Measurements from ENCODE around the gene TRPM3. TPM values are rescaled to one million over a fixed set of nuclear protein-coding genes. Genes with fewer than 3 reads are reported as not detected.

TRPM3 gene
- total and polyA plus RNA-seq, 2 of the 13 experiments (the other 11 are each of a cell fraction or from before 2014, with no cell fraction given) = not detected

DNA sequence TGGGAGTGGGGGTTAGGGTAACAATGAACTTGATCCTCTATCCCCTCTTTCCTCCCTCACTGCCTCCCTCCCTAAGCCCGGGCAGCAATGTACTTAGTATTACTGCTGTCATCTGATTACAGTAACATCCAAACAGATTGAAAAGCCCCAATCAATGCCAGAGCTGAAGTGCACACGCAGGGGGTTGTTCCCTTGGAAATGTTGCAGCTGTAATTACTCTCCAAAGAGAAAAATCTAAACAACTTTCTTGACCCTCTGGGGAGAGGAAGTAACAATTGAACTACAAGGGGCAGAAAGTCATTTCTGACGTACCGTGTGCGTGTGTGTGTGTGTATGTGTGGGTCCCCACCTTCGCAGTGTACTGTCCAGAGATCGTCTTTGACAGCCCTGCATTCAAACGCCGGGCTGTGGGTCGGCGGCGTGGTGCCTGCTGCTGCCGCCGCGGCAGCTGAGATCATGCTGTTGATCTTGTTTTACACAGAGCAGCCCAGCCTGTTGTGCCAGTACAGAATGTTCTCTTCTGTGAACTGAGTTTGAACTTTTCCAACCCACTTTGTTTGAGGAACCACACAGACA is 640.9 kb downstream of the TRPM3 start (continued):
- TF ChIP-seq ZBTB25 (CRISPR knock-in tag; IDR thresholded peaks at IDR 0.05) = no peak

- intact Hi-C loops (cut with micrococcal nuclease; ENCODE audit: unreplicated experiment) = loop anchor here (5.0 kb wide), 1 partner anchor 508 kb away; no protein-coding TSS in a partner anchor
- Histone ChIP-seq H3K4me1 (ENCODE audit: insufficient read depth, low read length) (peaks cover 32% of the 10 kb centered on the region), H3K36me3 (replicated peaks in 1 of 2; ENCODE audit: control insufficient read depth in 1 of 2, insufficient read depth in 2 of 2, low read length in 2 of 2) (no peaks in the 10 kb centered on the region), H3K27ac (ENCODE audit: extremely low read length, insufficient read depth, low read length) (no peak overlapping the region), H3K27me3 (ENCODE audit: control insufficient read depth in 1 of 2, insufficient read depth in 2 of 2, low read length in 2 of 2) (peaks cover 0 to 26% of the 10 kb centered on the region in 2 experiments; a peak in 1 of 5 replicates), H3K79me2 (ENCODE audit: insufficient read depth, low read length) (no peaks in the 10 kb centered on the region), H2AFZ (ENCODE audit: low read length) (no peak overlapping the region), H3K4me3 (replicated peaks in 1 of 3; ENCODE audit: insufficient read depth in 1 of 3, low read depth in 2 of 3, low read length in 3 of 3) (no peak overlapping the region; a peak in 2 of 6 replicates), H4K20me1 (ENCODE audit: insufficient read depth, low read length) (no peaks in the 10 kb centered on the region), H3K9ac (ENCODE audit: insufficient read depth, low read depth, low read length) (no peak overlapping the region), H3K9me3 (ENCODE audit: low read length) (no peaks in the 10 kb centered on the region), H3K4me2 (ENCODE audit: low read depth, low read length) (peak overlapping the region; percentile 72)
- ChIA-PET POLR2A (interaction anchor here (2.1 to 5.8 kb wide), 2 partner anchors 10 to 60 kb away, joined by 11 to 40 read pairs; no protein-coding TSS in a partner anchor), CTCF (ENCODE audit: low intra/inter-chr PET ratio, low total read pairs) (no interaction called here)
- DNase-seq (ENCODE audit: low spot score) (no peak), FAIRE-seq (no peak), ATAC-seq (peak; percentile 50)
- peak; percentile 51 for TF ChIP-seq TEAD3 (CRISPR knock-in tag; optimal IDR thresholded peaks at IDR 0.05; ENCODE audit: borderline replicate concordance)
- TF ChIP-seq CERS6 (CRISPR knock-in tag; IDR thresholded peaks at IDR 0.05) = no peak
- TF ChIP-seq, protein P1, sequence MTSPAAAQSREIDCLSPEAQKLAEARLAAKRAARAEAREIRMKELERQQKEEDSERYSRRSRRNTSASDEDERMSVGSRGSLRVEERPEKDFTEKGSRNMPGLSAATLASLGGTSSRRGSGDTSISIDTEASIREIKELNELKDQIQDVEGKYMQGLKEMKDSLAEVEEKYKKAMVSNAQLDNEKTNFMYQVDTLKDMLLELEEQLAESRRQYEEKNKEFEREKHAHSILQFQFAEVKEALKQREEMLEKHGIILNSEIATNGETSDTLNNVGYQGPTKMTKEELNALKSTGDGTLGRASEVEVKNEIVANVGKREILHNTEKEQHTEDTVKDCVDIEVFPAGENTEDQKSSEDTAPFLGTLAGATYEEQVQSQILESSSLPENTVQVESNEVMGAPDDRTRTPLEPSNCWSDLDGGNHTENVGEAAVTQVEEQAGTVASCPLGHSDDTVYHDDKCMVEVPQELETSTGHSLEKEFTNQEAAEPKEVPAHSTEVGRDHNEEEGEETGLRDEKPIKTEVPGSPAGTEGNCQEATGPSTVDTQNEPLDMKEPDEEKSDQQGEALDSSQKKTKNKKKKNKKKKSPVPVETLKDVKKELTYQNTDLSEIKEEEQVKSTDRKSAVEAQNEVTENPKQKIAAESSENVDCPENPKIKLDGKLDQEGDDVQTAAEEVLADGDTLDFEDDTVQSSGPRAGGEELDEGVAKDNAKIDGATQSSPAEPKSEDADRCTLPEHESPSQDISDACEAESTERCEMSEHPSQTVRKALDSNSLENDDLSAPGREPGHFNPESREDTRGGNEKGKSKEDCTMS (CRISPR knock-in tag; conservative IDR thresholded peaks at IDR 0.05) = no peak
- no peak for TF ChIP-seq GFI1 (CRISPR knock-in tag; IDR thresholded peaks at IDR 0.05; ENCODE audit: borderline replicate concordance)
- in situ Hi-C loops (cut with HindIII; ENCODE audit: extremely low pct_ligation_motif_present, low pct_unique_long_range_greater_than_20kb) = loop anchor here (5.0 kb wide), 1 partner anchor 63 kb away; no protein-coding TSS in a partner anchor
- BruUV-seq (replicated peaks) = no TSS peak
- 9% methylated on average over 5 of the region's 5 CpGs for WGBS (ENCODE audit: low lambda C conversion rate)
These were observed 641.5 kb downstream of the TRPM3 start for GRCh38 chr9:70479880-70480291.

MicroRNAs within 50 kb of the gene (microRNA counts, 767-probe panel; counts per million panel counts)
- not detected for microRNA hsa-miR-204-5p

Small RNA genes lying within 50 kb of the gene (microRNA-seq; reads per million reads assigned to microRNA genes)
- gene MIR204 = 1.4 reads per million

Small RNA genes lying within 50 kb of the gene (small RNA-seq; reads per million reads assigned to genes)
- 0 to 5.8 (median 0.33) reads per million in 3 experiments for gene MIR204 (ENCODE audit: insufficient read depth in 2 of 3, insufficient read length in 3 of 3, low read depth in 2 of 3, low replicate concordance in 1 of 3)
- gene RN7SL726P (ENCODE audit: insufficient read depth in 2 of 3, insufficient read length in 3 of 3, low read depth in 2 of 3, low replicate concordance in 1 of 3) = 0 reads per million in 3 experiments

Data from HepG2 (cell line).